Measurements from ENCODE around the gene INIP.

Gene INIP, protein sequence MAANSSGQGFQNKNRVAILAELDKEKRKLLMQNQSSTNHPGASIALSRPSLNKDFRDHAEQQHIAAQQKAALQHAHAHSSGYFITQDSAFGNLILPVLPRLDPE

DNA sequence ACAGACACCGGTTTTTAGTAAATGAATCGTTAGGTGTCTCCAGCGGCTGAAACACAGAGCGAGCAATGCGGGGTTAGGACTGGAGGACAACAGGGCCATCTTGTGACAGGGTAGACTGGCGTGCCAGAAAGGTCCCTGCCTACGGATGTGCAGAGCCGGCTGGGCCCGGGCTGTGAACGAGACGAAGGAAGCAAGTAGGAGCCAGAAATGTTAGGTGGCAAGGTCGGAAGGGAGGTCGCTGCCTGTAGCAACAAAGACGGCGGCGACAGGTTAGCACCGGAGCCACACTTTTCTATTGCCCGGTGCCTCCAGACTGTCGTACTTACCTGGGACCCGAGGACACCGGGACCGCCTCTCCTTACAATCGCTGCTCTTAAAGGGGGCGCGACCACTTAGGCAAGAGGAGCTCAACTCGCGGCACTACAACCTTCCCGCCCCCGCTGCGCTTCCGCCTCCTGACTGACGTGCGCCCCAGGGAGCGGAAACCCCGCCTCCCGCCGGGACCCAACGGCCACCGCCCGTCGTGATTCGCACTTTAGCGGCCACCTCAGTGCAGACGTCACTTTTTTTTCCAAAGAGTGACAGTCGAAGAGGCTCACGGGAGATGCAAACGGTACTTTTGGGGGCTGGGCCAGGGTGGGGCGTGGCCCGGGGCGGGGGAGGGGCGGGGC lies at the start of gene INIP:
Gene INIP, minus strand, starts transcription at position 457 of the 671 bp plus-strand sequence. CDS start 1,632 bp downstream, outside the sequence.
- DNase-seq: peak; percentile 98

DNA sequence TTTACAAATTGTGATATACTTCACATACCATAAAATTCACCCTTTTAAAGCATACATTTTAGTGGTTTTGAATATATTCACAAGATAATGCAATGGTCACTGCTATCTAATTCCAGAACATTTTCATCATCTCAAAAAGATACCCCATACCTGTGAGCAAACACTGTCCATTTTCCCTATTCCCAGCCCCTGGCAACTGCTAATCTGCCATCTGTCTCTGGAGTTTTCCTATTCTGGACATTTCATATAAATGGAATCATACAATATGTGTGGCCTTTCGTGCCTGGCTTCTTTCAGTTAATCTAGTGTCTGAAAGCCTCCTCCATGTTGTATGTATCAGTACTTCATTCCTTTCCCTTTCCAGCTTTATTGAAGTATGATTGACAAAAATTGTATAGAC lies 47.4 kb upstream of the INIP start:
- no peak for DNase-seq

DNA sequence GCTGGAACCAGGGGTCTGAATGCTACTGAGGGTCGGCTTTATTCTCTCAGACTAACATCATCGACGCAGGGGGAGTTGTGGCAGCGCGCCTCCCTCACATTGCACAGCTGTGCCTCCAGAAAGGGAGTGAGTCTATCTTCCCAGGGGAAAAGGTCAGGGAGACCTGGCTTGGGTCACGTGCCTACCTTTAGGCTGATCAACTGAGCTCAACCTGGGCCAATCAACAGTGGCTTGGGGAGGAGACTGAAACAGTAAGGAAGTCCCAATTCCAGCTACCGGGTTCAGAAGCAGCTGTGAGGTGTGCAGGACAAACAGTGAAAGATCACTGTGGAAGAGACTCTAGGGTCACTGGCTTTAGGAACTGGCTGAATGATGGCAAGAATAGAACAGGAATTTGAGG lies 46.9 kb upstream of the INIP start:
- DNase-seq: no peak

DNA sequence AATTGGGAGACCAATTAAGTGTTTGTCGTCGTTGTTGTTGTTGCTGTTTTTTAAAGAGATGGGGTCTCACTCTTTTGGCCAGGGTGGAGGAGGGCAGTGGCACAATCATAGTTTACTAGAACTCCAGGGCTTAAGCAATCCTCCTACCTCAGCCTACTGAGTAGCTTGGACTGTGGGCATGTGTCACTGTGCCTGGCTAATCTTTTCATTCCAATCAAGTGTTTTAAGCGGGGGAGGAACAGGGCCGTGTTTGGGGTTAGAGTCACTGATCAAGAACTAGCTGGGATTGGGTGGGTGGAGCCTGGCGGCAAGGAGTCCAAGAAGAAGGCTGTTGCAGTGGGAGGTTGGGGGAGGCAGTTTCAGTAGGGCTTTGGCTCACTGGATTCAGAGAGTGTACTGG lies 46.4 kb upstream of the INIP start:
- no peak for DNase-seq

DNA sequence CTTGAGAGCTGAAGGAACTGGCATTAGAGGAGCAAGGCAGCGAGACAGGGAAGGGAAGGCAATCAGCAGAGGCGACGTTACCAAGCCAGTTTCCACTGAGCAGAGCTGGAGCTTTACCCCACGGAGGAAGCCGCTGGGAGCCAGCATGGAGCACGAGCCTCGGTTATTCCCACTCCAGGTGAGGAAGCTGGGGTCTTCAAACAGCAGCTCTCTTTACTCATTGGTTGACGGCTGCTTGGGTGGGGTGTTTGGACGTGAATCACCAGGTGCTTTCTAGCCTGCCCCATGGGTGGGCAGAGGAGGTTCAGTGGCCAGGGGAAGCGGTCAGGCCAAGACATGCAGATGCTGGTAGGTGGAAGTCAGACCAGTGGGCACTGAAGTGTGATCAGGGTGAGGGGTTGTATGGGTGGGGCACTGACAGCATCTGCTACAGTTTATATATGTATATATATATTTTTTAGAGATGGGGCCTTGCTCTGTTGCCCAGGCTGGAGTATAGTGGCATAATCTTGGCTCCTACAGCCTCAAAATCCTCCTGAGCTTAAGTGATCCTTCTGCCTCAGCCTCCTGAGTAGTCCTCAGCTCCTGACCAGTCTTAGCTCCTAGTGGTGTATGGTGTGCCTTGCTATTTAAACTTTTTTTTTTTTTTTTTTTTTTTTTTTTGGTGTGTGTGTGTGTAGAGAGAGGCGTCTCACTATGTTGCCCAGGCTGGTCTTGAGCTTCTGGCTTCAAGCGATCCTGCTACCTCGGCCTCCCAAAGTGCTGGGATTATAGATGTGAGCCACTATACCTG lies 45.0 kb upstream of the INIP start:
- DNase-seq: no peak

DNA sequence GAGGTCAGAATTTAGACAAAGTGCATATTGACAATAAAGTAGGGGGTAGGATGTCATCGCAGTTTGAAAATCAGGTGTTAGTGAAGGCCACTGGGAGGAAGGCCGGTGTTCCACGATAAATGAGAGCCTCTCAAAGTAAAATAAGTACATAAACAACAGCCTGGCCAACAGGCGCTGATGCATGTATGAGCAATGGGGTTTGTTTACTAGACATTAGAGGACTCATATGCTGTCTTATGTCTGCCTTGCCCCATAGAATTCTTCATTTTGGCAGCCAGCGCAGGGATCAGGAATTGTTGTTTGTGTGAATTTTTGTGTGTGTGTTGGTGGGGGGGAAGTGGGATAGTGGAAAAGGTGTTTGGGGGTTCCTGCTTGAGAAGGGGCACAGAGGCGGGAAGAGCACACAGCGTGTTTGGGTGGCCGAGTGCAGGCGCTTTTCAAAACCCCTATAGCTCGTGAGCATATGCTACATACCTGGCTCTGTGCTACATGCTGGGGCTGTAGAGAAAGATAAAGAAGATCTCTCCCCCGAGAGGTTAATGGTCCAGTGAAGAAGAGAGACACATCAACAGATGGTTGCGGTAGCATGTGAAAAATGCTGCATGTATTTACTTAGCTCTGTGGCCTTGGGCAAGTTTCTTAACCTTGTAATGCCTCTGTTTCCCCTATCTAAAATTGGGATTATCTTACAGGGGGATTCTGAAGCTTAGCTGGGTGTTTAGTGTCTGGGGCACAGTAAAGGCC lies 44.2 kb upstream of the INIP start:
- DNase-seq: no peak

DNA sequence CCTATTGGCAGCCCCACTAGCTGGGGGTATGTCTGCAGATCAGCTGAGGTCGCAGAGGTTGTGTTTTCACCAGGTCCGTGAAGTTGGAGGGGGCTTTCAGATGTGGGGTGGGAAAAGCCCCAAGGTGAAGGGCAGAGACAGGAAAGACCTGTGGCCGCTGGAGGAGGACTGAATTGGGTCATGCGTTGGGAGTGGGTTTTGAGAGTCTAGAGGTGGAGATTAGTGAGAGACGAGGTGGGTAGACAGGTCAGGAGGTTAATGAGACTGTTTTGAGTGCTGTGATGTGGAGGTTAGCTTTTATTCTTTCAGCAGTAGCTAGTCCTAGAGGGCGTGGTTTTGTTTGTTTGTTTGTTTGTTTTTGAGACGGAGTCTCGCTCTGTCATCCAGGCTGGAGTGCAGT lies 42.9 kb upstream of the INIP start:
- no peak for DNase-seq

DNA sequence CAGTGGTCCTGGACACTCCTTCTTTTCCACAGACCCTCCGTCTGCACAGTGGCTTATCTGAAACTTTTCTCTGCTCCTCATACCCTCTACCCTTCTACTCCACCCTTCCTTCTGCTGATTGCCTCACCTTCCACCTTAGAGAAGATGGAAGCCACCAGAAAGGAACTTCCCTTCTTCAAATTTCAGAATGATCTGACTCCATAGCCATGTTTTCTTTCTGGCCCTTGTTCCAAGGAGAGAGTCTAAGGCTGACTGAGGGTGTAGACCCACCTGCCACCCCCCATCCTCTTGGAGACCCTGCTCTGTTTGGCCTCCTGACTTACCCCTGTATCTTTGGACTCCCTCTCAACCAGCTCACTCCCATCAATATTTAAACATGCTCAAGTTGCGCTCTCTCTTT lies 40.0 kb upstream of the INIP start:
- no peak for DNase-seq

DNA sequence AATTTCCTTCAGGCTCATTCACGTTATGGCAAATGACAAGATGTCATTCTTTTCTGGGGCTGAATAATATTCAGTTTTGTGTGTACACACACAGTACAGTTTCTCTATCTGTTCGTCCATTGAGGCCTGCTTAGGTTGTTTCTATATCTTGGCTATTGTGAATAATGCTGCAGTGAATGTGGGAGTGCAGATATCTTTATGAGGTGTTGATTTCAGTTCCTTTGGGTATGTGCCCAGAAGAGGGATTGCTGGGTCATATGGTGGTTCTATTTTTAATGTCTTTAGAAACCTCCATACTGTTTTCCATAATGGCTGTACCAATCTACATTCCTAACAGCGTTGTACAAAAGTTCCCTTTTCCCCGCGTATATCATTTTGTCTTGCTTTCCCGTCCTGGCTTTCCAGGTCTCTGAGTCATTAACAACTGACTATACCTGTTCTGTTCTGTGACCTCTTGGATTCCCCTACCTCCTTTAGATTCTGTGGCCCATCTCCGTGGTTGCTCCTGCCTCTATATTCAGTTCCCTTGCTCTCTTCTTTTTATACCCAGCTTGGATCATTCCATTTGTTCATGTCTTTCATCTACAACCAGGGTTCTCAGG lies 39.5 kb upstream of the INIP start:
- no peak for DNase-seq

DNA sequence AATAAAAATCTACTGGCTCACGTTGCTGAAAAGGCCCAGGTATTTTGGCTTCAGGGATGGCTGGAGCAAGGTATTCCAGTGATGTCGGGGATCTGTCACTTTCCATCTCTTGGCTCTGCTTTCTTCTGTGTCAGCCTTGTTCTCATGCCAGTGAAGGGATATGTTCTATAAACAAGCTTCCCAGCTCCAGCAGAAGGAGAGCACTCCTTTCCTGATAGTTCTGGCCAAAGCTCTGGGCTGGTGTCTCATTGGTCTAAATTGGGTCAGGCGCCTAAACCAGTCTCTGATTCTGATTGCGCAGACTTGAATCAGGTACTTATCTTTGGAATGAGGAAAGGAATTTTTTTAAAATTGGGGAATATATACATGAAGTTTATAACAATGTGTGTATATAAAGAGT lies 37.8 kb upstream of the INIP start:
- DNase-seq: no peak

DNA sequence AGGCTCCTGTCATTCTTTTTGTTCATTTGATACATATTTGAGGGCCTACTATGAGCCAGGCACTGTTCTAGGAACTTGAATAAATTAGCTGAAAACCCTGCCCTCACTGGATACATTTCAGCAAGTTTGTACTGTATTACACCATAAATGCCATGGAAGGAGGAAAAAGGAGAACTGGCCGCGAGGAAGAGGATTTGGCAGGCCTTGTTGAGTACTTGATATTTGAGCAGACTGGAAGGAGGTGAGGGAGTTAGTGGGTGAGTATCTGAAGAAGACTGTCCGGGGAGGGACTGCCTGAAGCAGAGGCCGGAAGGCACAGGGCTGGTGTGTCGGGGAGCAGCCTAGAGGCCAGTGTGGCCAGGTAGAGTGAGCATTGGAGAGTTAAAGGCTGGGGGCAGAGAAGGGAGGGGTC lies 37.1 kb upstream of the INIP start:
- DNase-seq: no peak

DNA sequence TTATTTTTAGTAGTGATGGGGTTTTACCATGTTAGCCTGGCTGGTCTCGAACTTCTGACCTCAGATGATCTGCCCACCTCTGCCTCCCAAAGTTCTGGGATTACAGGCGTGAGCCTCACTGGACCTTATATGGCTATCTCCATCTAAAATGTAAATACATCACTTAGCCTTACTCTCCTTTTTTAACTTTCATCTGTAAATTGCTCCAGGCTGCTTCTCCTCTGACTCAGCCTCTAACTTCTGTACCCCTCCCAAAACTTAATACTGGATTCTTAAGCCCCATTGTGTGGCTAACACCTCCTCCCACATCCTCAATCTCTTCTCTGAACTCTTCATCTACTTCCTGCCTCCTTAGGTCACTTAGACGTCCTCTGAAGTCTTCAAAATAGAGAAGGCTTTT lies 36.7 kb upstream of the INIP start:
- DNase-seq: peak; percentile 41

DNA sequence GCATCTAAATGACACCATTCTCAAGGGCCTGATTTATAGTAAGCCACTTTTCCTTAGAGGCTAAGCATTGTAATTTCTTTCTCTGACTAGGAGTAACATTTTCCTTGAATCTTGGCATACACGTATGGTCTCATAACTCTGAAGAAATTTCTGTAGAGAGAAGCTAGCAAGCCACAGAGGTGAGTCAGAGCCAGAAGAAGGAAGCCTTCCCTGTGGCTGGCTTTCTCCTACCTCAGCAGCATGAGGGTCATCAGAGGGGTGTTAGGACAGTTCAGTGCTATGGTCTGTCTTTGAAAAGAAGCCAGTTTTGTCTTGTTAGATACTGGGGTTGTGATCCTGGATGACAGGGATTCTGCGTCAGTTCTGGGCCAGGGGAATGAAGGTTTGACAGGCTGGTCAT lies 35.8 kb upstream of the INIP start:
- peak; percentile 55 for DNase-seq

DNA sequence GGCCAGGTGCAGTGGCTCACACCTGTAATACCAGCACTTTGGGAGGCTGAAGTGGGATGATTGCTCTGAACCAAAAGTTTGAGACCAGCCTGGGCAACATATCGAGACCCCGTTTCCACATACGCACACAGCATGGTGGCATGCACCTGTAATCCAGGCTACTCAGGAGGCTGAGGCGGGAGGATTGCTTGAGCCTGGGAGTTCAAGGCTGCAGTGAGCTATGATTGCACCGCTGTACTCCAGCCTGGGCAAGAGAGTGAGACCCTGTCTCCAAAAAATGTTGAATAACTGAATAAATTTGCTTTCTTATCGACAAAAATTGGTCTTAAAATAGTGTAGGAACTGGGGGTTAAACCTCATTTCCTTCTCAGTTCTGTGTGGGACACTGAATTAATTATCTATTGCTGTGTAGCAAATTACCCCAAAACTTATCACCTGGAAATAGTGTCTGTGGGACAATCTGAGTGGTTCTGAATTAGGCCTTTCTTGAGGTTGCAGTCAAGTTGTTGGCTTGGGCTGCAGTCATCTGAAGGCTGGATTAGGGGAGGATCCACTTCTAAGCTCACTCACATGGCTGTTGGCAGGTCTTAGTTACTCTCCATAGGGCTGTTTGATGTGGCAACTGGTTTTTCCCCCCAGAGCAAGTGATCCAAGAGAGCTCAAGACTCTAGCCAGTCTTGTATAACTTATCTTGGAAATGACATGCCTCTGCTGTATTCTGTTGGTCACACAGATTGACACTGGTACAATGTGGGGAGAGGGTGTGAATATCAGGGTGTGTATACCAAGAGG lies 34.6 kb upstream of the INIP start:
- no peak for DNase-seq

DNA sequence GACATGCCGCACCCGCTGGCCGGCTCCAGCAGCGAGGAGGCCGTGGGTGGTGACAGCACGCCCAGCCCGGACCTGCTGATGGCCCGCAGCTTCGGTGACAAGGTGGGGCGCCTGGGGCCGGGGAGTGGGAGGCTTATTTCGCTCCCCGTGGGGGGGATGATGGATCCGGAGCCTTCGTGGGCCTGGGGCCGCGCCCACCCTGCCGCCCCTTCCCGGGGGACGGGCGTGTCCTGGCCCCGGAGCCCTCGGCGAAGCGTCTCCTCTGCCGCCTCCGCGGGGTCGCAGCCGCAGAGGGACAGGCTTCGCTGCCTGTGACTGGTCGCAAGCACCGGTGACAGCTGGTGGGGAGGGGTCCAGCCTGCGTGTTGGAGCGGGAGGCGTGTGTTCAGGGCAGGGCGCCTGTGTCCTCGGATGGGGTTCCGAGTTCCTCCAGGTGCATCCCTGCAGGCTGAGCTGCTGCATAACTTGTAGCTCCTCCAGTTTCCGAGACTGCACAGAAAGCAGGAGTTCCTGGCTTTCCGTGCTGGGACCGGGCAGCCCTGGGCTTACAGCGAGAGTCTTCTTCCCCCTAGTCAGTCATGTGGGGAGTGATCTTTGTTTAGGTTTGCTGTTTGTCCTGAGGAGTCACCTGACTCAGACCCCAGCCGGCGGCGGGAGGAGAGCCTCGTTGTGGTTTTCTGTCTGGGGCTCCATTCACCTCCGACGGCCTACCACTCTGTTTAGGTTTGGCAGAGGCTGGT lies 33.3 kb upstream of the INIP start:
- DNase-seq: peak; percentile 59

DNA sequence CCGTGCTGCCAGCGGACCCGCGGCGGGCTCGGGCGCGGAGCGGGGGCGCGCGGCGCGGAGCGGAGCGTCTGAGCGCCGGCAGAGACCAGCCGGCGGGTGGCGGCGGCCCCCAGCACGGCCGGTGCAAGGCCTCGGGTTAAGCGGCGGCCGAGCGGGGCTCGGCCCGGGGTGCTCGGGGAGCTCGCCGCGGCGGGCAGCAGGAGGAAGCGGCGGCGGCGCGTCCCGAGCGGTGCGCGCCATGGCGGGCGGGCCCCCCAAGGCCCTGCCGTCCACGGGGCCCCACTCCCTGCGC lies 32.8 kb upstream of the INIP start:
- DNase-seq: no peak

DNA sequence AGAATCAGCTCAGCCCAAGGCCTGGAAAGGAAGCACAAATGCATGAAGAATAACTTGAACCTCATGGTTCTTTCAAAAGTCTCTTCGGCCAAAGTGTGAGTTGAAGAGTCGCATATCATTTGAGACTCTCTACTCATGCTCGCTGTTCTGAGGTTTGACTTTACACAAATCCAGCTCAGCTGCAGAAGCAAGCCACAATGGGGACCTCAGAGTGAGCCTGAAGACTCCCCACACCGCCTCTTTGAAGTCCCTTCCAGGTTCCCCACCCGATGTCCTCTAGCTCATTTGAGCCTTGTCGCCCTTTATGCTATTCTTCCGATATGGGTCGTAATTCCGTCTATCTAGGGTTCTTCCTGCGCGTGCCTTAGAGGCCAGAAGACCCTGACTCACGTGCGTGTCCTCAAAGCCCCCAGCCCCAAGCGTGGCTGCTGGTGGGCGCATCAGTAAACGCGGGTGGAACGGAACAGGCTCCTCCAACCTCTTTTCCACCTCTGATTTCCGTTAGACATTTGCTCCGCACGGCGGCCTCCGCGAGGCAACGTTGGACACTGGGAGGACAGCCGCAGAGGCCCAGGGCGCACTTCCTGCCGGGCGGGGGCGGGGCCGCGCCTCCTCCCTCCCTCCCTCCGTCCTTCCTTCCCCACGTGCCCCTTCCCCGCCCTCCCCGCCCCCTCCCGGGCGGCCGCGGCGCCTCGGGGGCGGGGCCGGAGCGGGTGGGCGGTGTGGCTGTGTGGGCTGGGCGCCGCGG lies 32.3 kb upstream of the INIP start, which contains the start of gene SNX30:
Gene SNX30, plus strand, starts transcription at position 745 of the 748 bp plus-strand sequence. CDS start 242 bp downstream, outside the sequence.
- peak; percentile 85 for DNase-seq

DNA sequence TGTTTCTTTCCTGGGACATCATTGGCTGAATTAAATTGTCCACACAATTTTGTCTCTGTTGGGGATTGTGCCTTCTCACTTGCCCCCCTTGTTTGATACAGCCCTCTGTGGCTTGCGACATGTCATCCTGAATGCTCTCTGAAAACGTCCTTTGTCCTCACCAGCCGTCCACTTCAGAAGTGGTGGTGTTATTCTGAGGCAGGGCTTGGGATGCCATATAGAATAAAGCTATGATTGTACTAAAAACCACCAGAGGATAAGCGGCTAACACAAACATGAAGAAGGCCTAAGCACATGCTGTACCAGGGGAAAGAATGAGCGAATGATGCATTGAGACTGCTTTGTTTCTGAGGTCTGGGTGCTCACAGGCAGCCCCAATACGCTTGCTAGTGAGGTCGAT lies 29.2 kb upstream of the INIP start:
- no peak for DNase-seq

DNA sequence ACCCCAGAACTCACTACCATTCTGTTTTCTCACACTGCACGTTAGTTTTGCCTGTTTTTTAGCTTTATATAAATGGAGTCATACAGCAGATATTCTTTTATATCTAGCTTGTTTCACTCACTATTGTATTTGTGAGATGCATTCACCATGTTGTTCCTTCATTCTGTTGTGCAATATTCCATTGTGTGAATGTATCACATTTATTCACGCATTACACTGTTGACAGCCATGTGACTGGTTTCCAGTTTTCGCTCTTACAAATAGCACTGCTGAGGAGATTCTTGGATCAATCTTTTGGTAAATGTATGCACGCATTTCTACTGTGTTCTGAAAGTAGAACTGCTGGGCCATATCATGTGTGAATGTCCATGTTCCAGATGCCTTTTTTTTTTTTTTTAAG lies 26.3 kb upstream of the INIP start:
- DNase-seq: no peak

DNA sequence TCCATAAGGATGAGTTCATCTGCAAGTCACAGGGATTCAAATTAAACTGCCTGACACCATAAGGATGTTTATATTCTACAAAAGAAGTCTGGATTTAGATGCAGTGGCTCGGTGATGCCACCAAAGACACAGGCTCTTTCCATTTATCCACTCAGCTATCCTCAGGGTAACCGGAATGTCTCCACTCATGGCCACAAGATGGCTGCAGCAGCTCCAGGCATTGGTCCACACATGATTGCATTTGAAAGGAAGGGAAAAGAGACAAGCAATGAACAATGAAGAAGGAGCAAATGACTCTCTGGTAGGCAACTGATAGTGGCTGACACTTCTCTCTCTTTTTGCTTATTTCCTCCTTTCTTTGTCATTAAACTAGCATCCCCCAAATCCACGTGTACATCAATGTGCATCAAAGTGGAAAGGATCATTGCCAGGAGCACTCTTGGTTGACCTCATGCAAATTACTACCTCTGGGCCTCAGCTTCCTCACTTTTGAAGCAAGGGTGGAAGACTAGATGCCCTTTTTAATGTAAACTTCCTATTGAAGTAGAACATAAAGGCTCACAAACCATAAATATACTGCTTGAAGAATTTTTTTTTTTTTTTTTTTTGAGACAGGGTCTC lies 25.4 kb upstream of the INIP start:
- DNase-seq: no peak

DNA sequence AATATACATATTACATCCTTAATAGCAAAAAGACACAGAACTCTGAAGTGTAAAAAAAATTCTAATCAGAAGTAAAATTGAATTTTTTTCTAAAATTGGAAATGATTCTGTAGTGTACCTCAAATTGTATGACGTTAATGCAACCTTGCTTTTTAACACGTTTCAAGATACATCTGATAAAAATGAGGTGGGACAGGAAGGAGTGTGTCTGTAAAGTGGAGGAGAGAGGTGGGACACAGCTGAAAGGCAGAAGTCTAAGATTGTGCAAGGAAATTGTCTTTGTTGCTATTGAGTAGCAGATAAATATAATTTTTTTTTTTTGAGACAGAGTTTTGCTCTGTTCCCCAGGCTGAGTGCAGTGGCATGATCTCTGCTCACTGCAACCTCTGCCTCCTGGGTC lies 17.0 kb upstream of the INIP start:
- no peak for DNase-seq
